ENCODE results near the gene SLC25A1.

The SLC25A1 gene

GRCh38 chr22:19178065-19178656, 375 bp downstream of the SLC25A1 start:
- H3K4me1 ChIP-seq (ENCODE audit: low read depth, poor library complexity, severe bottlenecking), result peaks cover 19% of the 10 kb centered on the region
- H2AFZ ChIP-seq (ENCODE audit: low read depth), result peak overlapping the region; percentile 34; the same call in 1 of the 2 replicates
- peak overlapping the region; percentile 62; the same call in 1 of the 2 replicates for H3K9ac ChIP-seq
- H3K4me3 ChIP-seq (IDR thresholded peaks at IDR 0.05; ENCODE audit: insufficient read depth, low read depth, low read length), result no peak overlapping the region
- H3K4me2 ChIP-seq, result peak overlapping the region; percentile 47; the same call in 1 of the 2 replicates
- no peaks in the 10 kb centered on the region for H3K36me3 ChIP-seq (ENCODE audit: insufficient read depth)
- no peak for TF ChIP-seq CTCF (conservative IDR thresholded peaks at IDR 0.05; ENCODE audit: low read depth, low read length)
- H3K27ac ChIP-seq, result peak overlapping the region; percentile 45
- no peaks in the 10 kb centered on the region for H3K27me3 ChIP-seq (ENCODE audit: insufficient read depth, low read depth)
- peaks cover 7% of the 10 kb centered on the region; the same call in 1 of the 2 replicates for H3K79me2 ChIP-seq (ENCODE audit: insufficient read depth, low read depth)
- no peaks in the 10 kb centered on the region for H4K20me1 ChIP-seq (ENCODE audit: insufficient read depth)

- Histone ChIP-seq H2AFZ (ENCODE audit: low read depth) (no peak overlapping the region), H3K4me3 (IDR thresholded peaks at IDR 0.05; ENCODE audit: insufficient read depth, low read depth, low read length) (no peak overlapping the region), H3K79me2 (ENCODE audit: insufficient read depth, low read depth) (peaks cover 15% of the 10 kb centered on the region), H3K36me3 (ENCODE audit: insufficient read depth) (no peaks in the 10 kb centered on the region), H3K4me1 (ENCODE audit: low read depth, poor library complexity, severe bottlenecking) (peaks cover 26% of the 10 kb centered on the region), H3K27ac (peak overlapping the region; percentile 45; the same call in 1 of the 2 replicates), H3K27me3 (ENCODE audit: insufficient read depth, low read depth) (no peaks in the 10 kb centered on the region), H4K20me1 (ENCODE audit: insufficient read depth) (no peaks in the 10 kb centered on the region), H3K4me2 (peak overlapping the region; percentile 47; the same call in 1 of the 2 replicates), H3K9ac (peak overlapping the region; percentile 62; the same call in 1 of the 2 replicates)
- no peak for TF ChIP-seq CTCF (conservative IDR thresholded peaks at IDR 0.05; ENCODE audit: low read depth, low read length)
Observed at GRCh38 chr22:19177164-19178064, 1.1 kb downstream of the SLC25A1 start.

GRCh38 chr22:19176732-19177131, 1.8 kb downstream of the SLC25A1 start:
- H3K79me2 ChIP-seq (ENCODE audit: insufficient read depth, low read depth), result peaks cover 21% of the 10 kb centered on the region
- no peak overlapping the region for H3K27ac ChIP-seq
- H3K4me2 ChIP-seq, result no peak overlapping the region
- no peak for TF ChIP-seq CTCF (conservative IDR thresholded peaks at IDR 0.05; ENCODE audit: low read depth, low read length)
- H2AFZ ChIP-seq (ENCODE audit: low read depth), result no peak overlapping the region
- H3K9ac ChIP-seq, result no peak overlapping the region
- H4K20me1 ChIP-seq (ENCODE audit: insufficient read depth), result no peaks in the 10 kb centered on the region
- no peaks in the 10 kb centered on the region for H3K36me3 ChIP-seq (ENCODE audit: insufficient read depth)
- peaks cover 26% of the 10 kb centered on the region for H3K4me1 ChIP-seq (ENCODE audit: low read depth, poor library complexity, severe bottlenecking)
- no peak overlapping the region for H3K4me3 ChIP-seq (IDR thresholded peaks at IDR 0.05; ENCODE audit: insufficient read depth, low read depth, low read length)
- H3K27me3 ChIP-seq (ENCODE audit: insufficient read depth, low read depth), result no peaks in the 10 kb centered on the region

GRCh38 chr22:19176175-19176643, 2.3 kb downstream of the SLC25A1 start:
- no peak overlapping the region for H2AFZ ChIP-seq (ENCODE audit: low read depth)
- H3K4me1 ChIP-seq (ENCODE audit: low read depth, poor library complexity, severe bottlenecking), result peaks cover 26% of the 10 kb centered on the region
- H3K4me3 ChIP-seq (IDR thresholded peaks at IDR 0.05; ENCODE audit: insufficient read depth, low read depth, low read length), result no peak overlapping the region
- H3K36me3 ChIP-seq (ENCODE audit: insufficient read depth), result no peaks in the 10 kb centered on the region
- H3K27me3 ChIP-seq (ENCODE audit: insufficient read depth, low read depth), result no peaks in the 10 kb centered on the region
- H3K27ac ChIP-seq, result no peak overlapping the region
- no peak overlapping the region for H3K4me2 ChIP-seq
- peaks cover 25% of the 10 kb centered on the region for H3K79me2 ChIP-seq (ENCODE audit: insufficient read depth, low read depth)
- H3K9ac ChIP-seq, result no peak overlapping the region
- no peaks in the 10 kb centered on the region for H4K20me1 ChIP-seq (ENCODE audit: insufficient read depth)
- TF ChIP-seq CTCF (conservative IDR thresholded peaks at IDR 0.05; ENCODE audit: low read depth, low read length), result no peak
